ENCODE measurements around the gene COA3. TPM values are rescaled to one million over a fixed set of nuclear protein-coding genes. Genes with fewer than 3 reads are reported as not detected.

Gene COA3
- 52.7 TPM for total RNA-seq

GRCh38 chr17:42798383-42799380 is at the start of gene COA3, which contains the start of gene CNTD1:
TSS of gene COA3 (minus strand) at chr17:42798704. CDS start at chr17:42798681, 23 bp downstream.
TSS of gene CNTD1 (plus strand) at chr17:42798861. CDS start at chr17:42799068, 207 bp downstream.

GRCh38 chr17:42844271-42844670 is 45.8 kb upstream of the COA3 start, which contains the start of gene AOC2:
TSS of gene AOC2 (plus strand) at chr17:42844580. CDS start at chr17:42844627, 47 bp downstream.

GRCh38 chr17:42832934-42833766 is 34.6 kb upstream of the COA3 start, which contains the start of gene PSME3:
TSS of gene PSME3 (plus strand) at chr17:42833397. CDS start at chr17:42833632, 235 bp downstream.

GRCh38 chr17:42779936-42780850 is 18.3 kb downstream of the COA3 start, which contains the start of gene WNK4:
TSS of gene WNK4 (plus strand) at chr17:42780610. CDS start at chr17:42780699, 89 bp downstream.

GRCh38 chr17:42773290-42774035 is 25.0 kb downstream of the COA3 start, which contains the start of gene VPS25:
TSS of gene VPS25 (plus strand) at chr17:42773449. CDS start at chr17:42773476, 27 bp downstream.

GRCh38 chr17:42760652-42761581 is 37.6 kb downstream of the COA3 start, which contains the start of gene RAMP2:
TSS of gene RAMP2 (plus strand) at chr17:42761227. CDS start at chr17:42761262, 35 bp downstream.

Other genes with a start within 250 kb of the COA3 start
- 1.1 TPM for gene HSD17B1, start 245.8 kb downstream of the COA3 start, total RNA-seq
- gene COASY, start 236.6 kb downstream of the COA3 start, total RNA-seq: 19.0 TPM
- 29.8 TPM for gene MLX, start 231.6 kb downstream of the COA3 start, total RNA-seq
- 6.5 TPM for gene PSMC3IP, start 221.0 kb downstream of the COA3 start, total RNA-seq
- 92.3 TPM for gene RETREG3, start 189.3 kb downstream of the COA3 start, total RNA-seq
- gene TUBG1, start 189.0 kb downstream of the COA3 start, total RNA-seq: 28.0 TPM
- 17.0 TPM for gene TUBG2, start 139.4 kb downstream of the COA3 start, total RNA-seq
- 20.6 TPM for gene PLEKHH3, start 121.7 kb downstream of the COA3 start, total RNA-seq
- gene CCR10, start 116.9 kb downstream of the COA3 start, total RNA-seq: 1.2 TPM
- 20.9 TPM for gene CNTNAP1, start 116.2 kb downstream of the COA3 start, total RNA-seq
- gene EZH1, start 53.7 kb downstream of the COA3 start, total RNA-seq: 60.3 TPM
- gene RAMP2, start 37.5 kb downstream of the COA3 start, total RNA-seq: 26.2 TPM
- 48.2 TPM for gene VPS25, start 25.3 kb downstream of the COA3 start, total RNA-seq
- 0.33 TPM for gene WNK4, start 18.1 kb downstream of the COA3 start, total RNA-seq
- gene CNTD1, start 157 bp upstream of the COA3 start, total RNA-seq: not detected
- gene BECN1, start 25.6 kb upstream of the COA3 start, total RNA-seq: 76.0 TPM
- 49.4 TPM for gene PSME3, start 34.7 kb upstream of the COA3 start, total RNA-seq
- gene AOC2, start 45.9 kb upstream of the COA3 start, total RNA-seq: 44.6 TPM
- gene AOC3, start 52.5 kb upstream of the COA3 start, total RNA-seq: 18.6 TPM
- gene G6PC1, start 102.1 kb upstream of the COA3 start, total RNA-seq: not detected
- gene AARSD1, start 165.8 kb upstream of the COA3 start, total RNA-seq: 22.0 TPM
- gene PTGES3L, start 181.4 kb upstream of the COA3 start, total RNA-seq: 4.0 TPM
- gene RUNDC1, start 181.9 kb upstream of the COA3 start, total RNA-seq: 16.8 TPM
- gene RPL27, start 199.7 kb upstream of the COA3 start, total RNA-seq: 706 TPM
- gene IFI35, start 208.1 kb upstream of the COA3 start, total RNA-seq: 9.0 TPM
- gene VAT1, start 223.7 kb upstream of the COA3 start, total RNA-seq: 73.2 TPM
- 8.2 TPM for gene RND2, start 226.5 kb upstream of the COA3 start, total RNA-seq